ENCODE results near the gene RNF14.
"Not testable (repeated sequence)": the region's sequence is repeated elsewhere in the genome, so short reads cannot be mapped to it uniquely, and the experiment has no call there.

GRCh38 chr5:142037599-142037998 lies 68.7 kb downstream of the RNF14 start:
- not testable (repeated sequence) for TF ChIP-seq CTCF (IDR thresholded peaks at IDR 0.05); EZH2 (IDR thresholded peaks at IDR 0.05; ENCODE audit: borderline replicate concordance, insufficient read depth, low read depth, low read length, poor library complexity, severe bottlenecking)

Data from B cell (primary cell).